ENCODE measurements around the gene DPH7. TPM values are rescaled to one million over a fixed set of nuclear protein-coding genes. Genes with fewer than 3 reads are reported as not detected.
A peak's percentile ranks its signal among the peaks of the same experiment; 100 is the strongest.
"Not testable (repeated sequence)": the region's sequence is repeated elsewhere in the genome, so short reads cannot be mapped to it uniquely, and the experiment has no call there.

DPH7 gene
- 57.2 TPM for total RNA-seq

DNA sequence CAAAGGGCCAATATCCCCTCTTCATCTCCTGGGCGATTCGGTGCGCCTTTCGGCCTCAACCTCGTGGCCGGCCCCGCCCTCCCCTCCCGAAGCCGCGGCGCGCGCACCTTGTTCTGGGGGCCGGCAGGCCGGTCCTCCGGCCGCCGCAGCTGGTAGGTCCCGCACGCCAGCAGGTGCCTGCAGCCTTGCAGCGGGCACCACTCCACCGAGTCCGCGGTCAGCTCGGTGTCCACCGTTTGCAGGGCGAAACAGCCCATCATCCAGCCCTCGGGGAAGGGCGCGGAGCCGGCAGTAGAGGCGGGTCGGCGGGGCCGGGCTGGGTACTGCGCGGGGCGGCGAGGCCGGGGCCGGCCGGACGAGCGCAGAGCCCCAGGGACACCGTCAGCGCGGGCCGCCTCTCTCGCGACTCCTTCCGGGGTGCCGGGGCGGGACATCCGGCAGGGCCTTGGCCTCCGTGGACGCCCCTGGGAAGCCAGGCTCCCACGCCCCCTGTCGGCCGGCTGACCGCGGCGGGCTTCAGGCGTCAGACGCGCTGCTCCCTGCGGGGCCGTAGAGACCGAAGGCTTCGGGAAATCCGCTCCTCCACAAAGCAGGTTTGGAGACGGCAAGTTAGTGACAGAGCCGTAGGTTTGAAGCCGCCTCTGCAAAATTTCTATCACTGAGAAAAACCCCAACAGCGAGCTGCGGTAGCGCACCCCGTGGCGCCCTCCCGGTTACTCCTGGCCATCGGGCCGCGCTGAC lies at the start of gene DPH7:
Gene DPH7 (minus strand): TSS at position 408 of the 741 bp plus-strand sequence. CDS start 148 bp downstream, at position 260.
- Histone ChIP-seq H3K4me1 (peaks cover 0 to 18% of the 10 kb centered on the region in 2 donors), H3K36me3 (peaks cover 13 to 36% of the 10 kb centered on the region in 2 donors), H3K27me3 (no peaks in the 10 kb centered on the region), H3K27ac (peak within 1 kb of the TSS; percentile 70 to 78), H3K9me3 (no peaks in the 10 kb centered on the region), H3K4me3 (peak within 1 kb of the TSS; percentile 88 to 92)
- TF ChIP-seq, protein P1, sequence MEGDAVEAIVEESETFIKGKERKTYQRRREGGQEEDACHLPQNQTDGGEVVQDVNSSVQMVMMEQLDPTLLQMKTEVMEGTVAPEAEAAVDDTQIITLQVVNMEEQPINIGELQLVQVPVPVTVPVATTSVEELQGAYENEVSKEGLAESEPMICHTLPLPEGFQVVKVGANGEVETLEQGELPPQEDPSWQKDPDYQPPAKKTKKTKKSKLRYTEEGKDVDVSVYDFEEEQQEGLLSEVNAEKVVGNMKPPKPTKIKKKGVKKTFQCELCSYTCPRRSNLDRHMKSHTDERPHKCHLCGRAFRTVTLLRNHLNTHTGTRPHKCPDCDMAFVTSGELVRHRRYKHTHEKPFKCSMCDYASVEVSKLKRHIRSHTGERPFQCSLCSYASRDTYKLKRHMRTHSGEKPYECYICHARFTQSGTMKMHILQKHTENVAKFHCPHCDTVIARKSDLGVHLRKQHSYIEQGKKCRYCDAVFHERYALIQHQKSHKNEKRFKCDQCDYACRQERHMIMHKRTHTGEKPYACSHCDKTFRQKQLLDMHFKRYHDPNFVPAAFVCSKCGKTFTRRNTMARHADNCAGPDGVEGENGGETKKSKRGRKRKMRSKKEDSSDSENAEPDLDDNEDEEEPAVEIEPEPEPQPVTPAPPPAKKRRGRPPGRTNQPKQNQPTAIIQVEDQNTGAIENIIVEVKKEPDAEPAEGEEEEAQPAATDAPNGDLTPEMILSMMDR (IDR thresholded peaks at IDR 0.05), result peak; percentile 89 to 95 (median 93)
- DNase-seq (ENCODE audit: low spot score in 2 of 2), result peak; percentile 63 to 97
- intact Hi-C loops (cut with DNase I), result loop anchor here (1.0 to 2.0 kb wide), 4 partner anchors 12 to 40 kb away; partner anchors contain the start of genes ARRDC1, EHMT1, MRPL41 and ZMYND19

DNA sequence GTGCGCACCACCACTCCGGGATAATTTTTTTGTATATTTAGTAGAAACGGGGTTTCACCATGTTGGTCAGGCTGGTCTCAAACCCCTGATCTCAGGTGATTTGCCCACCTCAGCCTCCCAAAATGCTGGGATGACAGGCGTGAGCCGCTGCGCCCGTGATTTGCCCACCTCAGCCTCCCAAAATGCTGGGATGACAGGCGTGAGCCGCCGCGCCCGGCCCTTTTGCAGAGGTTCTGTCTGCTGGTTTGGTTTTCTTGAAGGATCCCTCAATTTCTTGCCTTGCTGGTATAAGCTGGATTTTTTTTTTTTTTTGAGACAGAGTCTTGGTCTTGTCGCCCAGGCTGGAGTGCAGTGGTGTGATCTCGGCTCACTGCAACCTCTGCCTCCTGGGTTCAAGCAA lies 48.7 kb upstream of the DPH7 start:
- DNase-seq (ENCODE audit: low spot score in 2 of 2); intact Hi-C loops (cut with DNase I); H3K4me1 ChIP-seq; H3K36me3 ChIP-seq; H3K27ac ChIP-seq; H3K27me3 ChIP-seq; H3K4me3 ChIP-seq; H3K9me3 ChIP-seq: not testable (repeated sequence)

DNA sequence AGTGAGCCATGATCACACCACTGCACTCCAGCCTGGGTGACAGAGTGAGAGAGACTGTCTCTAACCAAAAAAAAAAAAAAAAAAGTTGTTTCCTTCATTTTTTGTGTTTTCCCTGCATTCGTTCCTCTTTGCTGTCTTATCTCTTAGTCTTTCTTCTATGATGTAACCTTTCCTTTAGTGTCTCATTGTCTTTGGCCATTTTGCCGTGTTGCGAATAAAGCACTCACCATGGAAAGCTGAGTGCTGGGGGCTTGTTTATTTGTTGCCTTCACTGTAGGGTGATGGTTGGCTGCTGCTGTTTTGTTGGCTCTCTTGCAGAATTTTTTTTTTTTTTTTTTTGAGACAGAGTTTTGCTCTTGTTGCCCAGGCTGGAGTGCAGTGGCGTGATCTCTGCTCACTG lies 47.7 kb upstream of the DPH7 start:
- Histone ChIP-seq H3K9me3 (no peaks in the 10 kb centered on the region), H3K36me3 (no peaks in the 10 kb centered on the region), H3K27me3 (no peaks in the 10 kb centered on the region), H3K27ac (no peak overlapping the region), H3K4me1 (peaks cover 0 to 5% of the 10 kb centered on the region in 2 donors), H3K4me3 (no peak overlapping the region)
- TF ChIP-seq, protein P1 (IDR thresholded peaks at IDR 0.05), result no peak
- intact Hi-C loops (cut with DNase I), result no loop called here
- no peak for DNase-seq (ENCODE audit: low spot score in 2 of 2)

DNA sequence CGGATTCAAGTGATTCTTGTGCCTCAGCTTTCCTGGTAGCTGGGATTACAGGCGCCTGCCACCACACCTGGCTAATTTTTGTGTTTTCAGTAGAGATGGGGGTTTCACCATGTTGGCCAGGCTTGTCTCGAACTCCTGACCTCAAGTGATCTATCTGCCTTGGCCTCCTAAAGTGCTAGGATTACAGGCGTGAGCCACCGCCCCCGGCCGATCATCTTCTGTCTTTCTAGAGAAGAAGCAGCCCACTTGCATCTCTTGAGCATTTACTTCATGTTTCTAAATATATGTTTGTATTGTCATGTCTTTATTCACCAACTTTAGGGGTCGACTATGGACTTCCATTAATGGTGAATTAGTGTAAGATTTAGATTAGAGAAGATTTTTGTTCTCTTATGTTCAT lies 43.5 kb upstream of the DPH7 start:
- peaks cover 7 to 25% of the 10 kb centered on the region in 2 donors for H3K4me1 ChIP-seq
- DNase-seq (ENCODE audit: low spot score in 2 of 2); H3K27me3 ChIP-seq; H3K36me3 ChIP-seq; intact Hi-C loops (cut with DNase I); H3K9me3 ChIP-seq; H3K27ac ChIP-seq; H3K4me3 ChIP-seq: not testable (repeated sequence)

DNA sequence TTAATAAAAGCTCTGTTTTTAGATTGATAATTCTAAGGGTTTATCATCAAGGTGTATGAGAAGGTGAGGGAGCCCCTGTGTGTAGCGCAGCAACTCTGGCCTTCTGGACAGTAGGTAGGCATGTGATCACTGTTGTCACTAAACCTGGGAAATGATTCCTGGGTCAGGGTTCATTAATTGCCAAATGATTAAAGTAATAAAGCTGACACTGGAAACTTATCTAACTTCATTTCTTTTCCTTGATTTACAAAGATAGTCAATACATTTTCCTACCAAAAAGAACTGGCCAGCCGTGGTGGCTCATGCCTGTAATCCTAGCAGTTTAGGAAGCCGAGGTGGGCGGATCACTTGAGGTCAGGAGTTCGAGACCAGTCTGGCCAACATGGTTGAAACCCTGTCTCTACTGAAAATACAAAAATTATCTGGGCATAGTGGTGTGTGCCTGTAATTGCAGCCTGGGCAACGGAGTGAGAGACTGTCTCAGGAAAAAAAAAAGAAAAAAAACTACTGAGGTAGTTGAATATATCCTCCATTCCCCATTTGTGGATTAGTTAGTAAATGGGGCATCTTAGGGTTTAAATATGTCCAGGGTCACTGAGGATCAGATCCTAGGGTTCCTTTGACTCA lies 42.5 kb upstream of the DPH7 start:
- Histone ChIP-seq H3K27me3 (no peaks in the 10 kb centered on the region), H3K36me3 (no peaks in the 10 kb centered on the region), H3K4me1 (peaks cover 7 to 28% of the 10 kb centered on the region in 2 donors), H3K27ac (no peak overlapping the region), H3K4me3 (no peak overlapping the region), H3K9me3 (no peaks in the 10 kb centered on the region)
- intact Hi-C loops (cut with DNase I), result no loop called here
- TF ChIP-seq, protein P1 (IDR thresholded peaks at IDR 0.05), result no peak
- no peak for DNase-seq (ENCODE audit: low spot score in 2 of 2)

DNA sequence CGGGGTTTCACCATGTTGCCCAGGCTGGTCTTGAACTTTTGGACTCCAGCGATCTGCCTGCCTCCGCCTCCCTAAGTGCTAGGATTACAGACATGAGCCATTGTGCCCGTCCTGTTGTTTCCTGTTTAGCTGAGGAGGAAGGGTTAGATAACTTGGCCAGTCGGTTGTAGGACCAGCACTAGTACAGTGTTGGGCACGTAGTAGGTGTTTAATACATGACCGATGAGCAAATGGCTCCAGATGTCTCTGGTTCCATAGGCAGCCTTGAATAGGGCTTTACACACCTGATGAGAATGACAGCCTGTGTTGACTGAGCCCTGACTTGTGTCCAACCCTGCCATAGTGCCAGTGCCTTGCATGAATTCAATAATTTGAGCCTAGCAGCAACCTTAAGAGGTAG lies 41.9 kb upstream of the DPH7 start:
- peak overlapping the region; percentile 71 to 80 for H3K4me3 ChIP-seq
- intact Hi-C loops (cut with DNase I), result no loop called here
- H3K27ac ChIP-seq, result no peak overlapping the region
- TF ChIP-seq, protein P1 (IDR thresholded peaks at IDR 0.05), result no peak
- no peaks in the 10 kb centered on the region for H3K27me3 ChIP-seq
- no peak for DNase-seq (ENCODE audit: low spot score in 2 of 2)
- peaks cover 7 to 28% of the 10 kb centered on the region in 2 donors for H3K4me1 ChIP-seq
- H3K36me3 ChIP-seq, result peaks cover 2 to 3% of the 10 kb centered on the region in 2 donors
- H3K9me3 ChIP-seq, result no peaks in the 10 kb centered on the region
